K562 (cell line): Measurements from ENCODE around the gene ELMOD2. TPM values are rescaled to one million over a fixed set of nuclear protein-coding genes. Genes with fewer than 3 reads are reported as not detected.

Experiments
- BACH1 ChIP-seq: fragments of 200-800 bp; sonication (Bioruptor generic); IDR thresholded peaks from 2 replicates; pipeline ENCODE4 v1.6.1; 2016; ENCODE audit warnings: missing genetic modification characterization, missing compliant biosample characterization
- ETV6 ChIP-seq, 3 experiments: fragments of 150-350 bp in 1 of 3; sonication (generic) in 1 of 3; formaldehyde crosslinking in 1 of 3; IDR thresholded peaks; 2 replicates each; pipeline versions ENCODE4 v1.6.1 to v1.8.0; 2014 to 2022; ENCODE audit warnings: borderline replicate concordance in 2 of 3, low read depth in 2 of 3, antibody characterized with exemption in 1 of 3, low read length in 1 of 3, mild to moderate bottlenecking in 1 of 3, missing genetic modification reagents in 1 of 3
- IFI16 ChIP-seq: fragments of 250-450 bp; sonication (Bioruptor Pico); IDR thresholded peaks from 2 replicates; pipeline ENCODE4 v2.1.2; 2022; ENCODE audit warnings: mild to moderate bottlenecking, inconsistent platforms
- KAT8 ChIP-seq: fragments of 450-650 bp; IDR thresholded peaks from 2 replicates; pipeline ENCODE4 v1.6.1; 2016; ENCODE audit warnings: low read depth, mild to moderate bottlenecking
- NELFE ChIP-seq: IDR thresholded peaks from 2 replicates; pipeline ENCODE4 v1.6.1; 2011; ENCODE audit warnings: mild to moderate bottlenecking; ENCODE audit not compliant: insufficient read depth, insufficient read length
- PHF20 ChIP-seq: fragments of 450-650 bp; IDR thresholded peaks from 2 replicates; pipeline ENCODE4 v1.6.1; 2018; ENCODE audit not compliant: partially characterized antibody
- SMAD2 ChIP-seq: fragments of 150-350 bp; IDR thresholded peaks from 2 replicates; pipeline ENCODE4 v1.6.1; 2014; ENCODE audit warnings: low read depth, mild to moderate bottlenecking, low read length
- TBP ChIP-seq: optimal IDR thresholded peaks from 2 replicates; pipeline ENCODE3; 2011; ENCODE audit warnings: low read depth, low read length, improper control_type of control experiment
- ZNF707 ChIP-seq: fragments of 250-450 bp; sonication (Bioruptor Pico); conservative IDR thresholded peaks from 2 replicates; pipeline ENCODE4 v1.8.0; 2022; ENCODE audit warnings: inconsistent platforms, mild to moderate bottlenecking, moderate library complexity
- polyA plus RNA-seq, 8 experiments: library from polyadenylated mRNA; depleted of rRNA in 4 of 8; stranded (reverse) in 5 of 8; unstranded in 3 of 8; fragments of >200 nt; fragmentation: Nextera tagmentation in 2 of 8; fragmentation: Illumina TruSeq in 1 of 8; extraction: Ambion mirVana in 2 of 8; extraction: Trizol in 1 of 8; gene quantifications; 2 replicates each; pipeline versions ENCODE4 v1.2.1 to v1.2.3, GENCODE V29; 2011 to 2014; ENCODE audit warnings: inconsistent platforms in 1 of 8, missing spikeins in 1 of 8
- total RNA-seq, 7 experiments: library from RNA; depleted of rRNA in 6 of 7; stranded (reverse); fragments of >200 nt in 6 of 7; fragmentation: Illumina TruSeq in 2 of 7; extraction: Trizol in 2 of 7; gene quantifications; 2 replicates each; pipeline versions ENCODE4 v1.2.1 to v1.2.3, GENCODE V29; 2011 to 2021; ENCODE audit warnings: low replicate concordance in 1 of 7
- TF ChIP-seq, protein P1 (sequence below), 3 experiments: IDR thresholded peaks in 2 of 3; conservative IDR thresholded peaks in 1 of 3; 2 replicates each; pipeline ENCODE4 v1.5.1; 2011 to 2012; ENCODE audit warnings: low read length in 3 of 3, mild to moderate bottlenecking in 3 of 3, control low read depth in 2 of 3, improper control_type of control experiment in 1 of 3, inconsistent platforms in 1 of 3, low read depth in 1 of 3, mixed read lengths in 1 of 3, moderate library complexity in 1 of 3; ENCODE audit not compliant: insufficient read depth in 2 of 3
- TF ChIP-seq, protein P2 (sequence below): fragments of 200-800 bp; sonication (Bioruptor generic); IDR thresholded peaks from 2 replicates; pipeline ENCODE4 v1.6.1; 2017; ENCODE audit warnings: missing genetic modification characterization, missing compliant biosample characterization
- TF ChIP-seq, protein P3 (sequence below): fragments of 450-650 bp; IDR thresholded peaks from 2 replicates; pipeline ENCODE4 v1.6.1; 2016; ENCODE audit warnings: low read depth
- TF ChIP-seq, protein P4 (sequence below): IDR thresholded peaks from 2 replicates; pipeline ENCODE4 v1.6.1; 2011; ENCODE audit warnings: borderline replicate concordance, low read depth, mild to moderate bottlenecking, moderate library complexity, low read length; ENCODE audit not compliant: insufficient read depth, poor library complexity, severe bottlenecking

ELMOD2 gene
- total and polyA plus RNA-seq, 9 of the 15 experiments (the other 6 are each of a cell fraction or from before 2014, with no cell fraction given), result 11.0 to 23.3 (median 14.3) TPM

DNA sequence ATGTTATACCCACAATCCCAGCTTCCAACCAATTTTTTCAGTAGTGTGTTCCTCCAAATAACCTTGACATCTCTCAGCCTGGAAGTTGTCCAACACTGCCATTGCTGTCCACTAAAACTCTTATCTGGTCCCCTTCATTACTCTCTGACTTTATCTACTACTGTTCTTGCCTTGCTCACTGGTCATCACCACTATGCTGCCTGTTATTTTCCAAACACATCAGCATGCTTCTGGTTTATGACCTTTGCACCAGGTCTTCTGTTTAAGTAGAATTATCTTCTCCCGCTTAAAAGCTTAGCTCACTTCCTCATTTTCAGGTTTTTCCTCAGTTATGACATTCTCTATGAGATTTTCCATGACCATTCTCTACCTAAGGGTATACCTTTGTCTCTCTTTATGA lies 5.5 kb downstream of the ELMOD2 start (continued):
- TF ChIP-seq, protein P1, sequence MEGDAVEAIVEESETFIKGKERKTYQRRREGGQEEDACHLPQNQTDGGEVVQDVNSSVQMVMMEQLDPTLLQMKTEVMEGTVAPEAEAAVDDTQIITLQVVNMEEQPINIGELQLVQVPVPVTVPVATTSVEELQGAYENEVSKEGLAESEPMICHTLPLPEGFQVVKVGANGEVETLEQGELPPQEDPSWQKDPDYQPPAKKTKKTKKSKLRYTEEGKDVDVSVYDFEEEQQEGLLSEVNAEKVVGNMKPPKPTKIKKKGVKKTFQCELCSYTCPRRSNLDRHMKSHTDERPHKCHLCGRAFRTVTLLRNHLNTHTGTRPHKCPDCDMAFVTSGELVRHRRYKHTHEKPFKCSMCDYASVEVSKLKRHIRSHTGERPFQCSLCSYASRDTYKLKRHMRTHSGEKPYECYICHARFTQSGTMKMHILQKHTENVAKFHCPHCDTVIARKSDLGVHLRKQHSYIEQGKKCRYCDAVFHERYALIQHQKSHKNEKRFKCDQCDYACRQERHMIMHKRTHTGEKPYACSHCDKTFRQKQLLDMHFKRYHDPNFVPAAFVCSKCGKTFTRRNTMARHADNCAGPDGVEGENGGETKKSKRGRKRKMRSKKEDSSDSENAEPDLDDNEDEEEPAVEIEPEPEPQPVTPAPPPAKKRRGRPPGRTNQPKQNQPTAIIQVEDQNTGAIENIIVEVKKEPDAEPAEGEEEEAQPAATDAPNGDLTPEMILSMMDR (IDR thresholded peaks at IDR 0.05 in 2 of 3, conservative IDR thresholded peaks at IDR 0.05 in 1 of 3; ENCODE audit: insufficient read depth in 2 of 3, low read depth in 1 of 3, low read length in 3 of 3), result no peak
- TF ChIP-seq ZNF707 (no peak), IFI16 (no peak), BACH1 (no peak), PHF20 (no peak), SMAD2 (no peak), NELFE (no peak), ETV6 (IDR thresholded peaks at IDR 0.05; ENCODE audit: borderline replicate concordance in 1 of 2, low read depth in 2 of 2, low read length in 1 of 2) (no peak), ETV6 (CRISPR knock-in tag; IDR thresholded peaks at IDR 0.05; ENCODE audit: borderline replicate concordance) (no peak), KAT8 (no peak), TBP (no peak)
- TF ChIP-seq, protein P2, sequence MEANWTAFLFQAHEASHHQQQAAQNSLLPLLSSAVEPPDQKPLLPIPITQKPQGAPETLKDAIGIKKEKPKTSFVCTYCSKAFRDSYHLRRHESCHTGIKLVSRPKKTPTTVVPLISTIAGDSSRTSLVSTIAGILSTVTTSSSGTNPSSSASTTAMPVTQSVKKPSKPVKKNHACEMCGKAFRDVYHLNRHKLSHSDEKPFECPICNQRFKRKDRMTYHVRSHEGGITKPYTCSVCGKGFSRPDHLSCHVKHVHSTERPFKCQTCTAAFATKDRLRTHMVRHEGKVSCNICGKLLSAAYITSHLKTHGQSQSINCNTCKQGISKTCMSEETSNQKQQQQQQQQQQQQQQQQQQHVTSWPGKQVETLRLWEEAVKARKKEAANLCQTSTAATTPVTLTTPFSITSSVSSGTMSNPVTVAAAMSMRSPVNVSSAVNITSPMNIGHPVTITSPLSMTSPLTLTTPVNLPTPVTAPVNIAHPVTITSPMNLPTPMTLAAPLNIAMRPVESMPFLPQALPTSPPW (CRISPR knock-in tag), result no peak
- TF ChIP-seq, protein P3, sequence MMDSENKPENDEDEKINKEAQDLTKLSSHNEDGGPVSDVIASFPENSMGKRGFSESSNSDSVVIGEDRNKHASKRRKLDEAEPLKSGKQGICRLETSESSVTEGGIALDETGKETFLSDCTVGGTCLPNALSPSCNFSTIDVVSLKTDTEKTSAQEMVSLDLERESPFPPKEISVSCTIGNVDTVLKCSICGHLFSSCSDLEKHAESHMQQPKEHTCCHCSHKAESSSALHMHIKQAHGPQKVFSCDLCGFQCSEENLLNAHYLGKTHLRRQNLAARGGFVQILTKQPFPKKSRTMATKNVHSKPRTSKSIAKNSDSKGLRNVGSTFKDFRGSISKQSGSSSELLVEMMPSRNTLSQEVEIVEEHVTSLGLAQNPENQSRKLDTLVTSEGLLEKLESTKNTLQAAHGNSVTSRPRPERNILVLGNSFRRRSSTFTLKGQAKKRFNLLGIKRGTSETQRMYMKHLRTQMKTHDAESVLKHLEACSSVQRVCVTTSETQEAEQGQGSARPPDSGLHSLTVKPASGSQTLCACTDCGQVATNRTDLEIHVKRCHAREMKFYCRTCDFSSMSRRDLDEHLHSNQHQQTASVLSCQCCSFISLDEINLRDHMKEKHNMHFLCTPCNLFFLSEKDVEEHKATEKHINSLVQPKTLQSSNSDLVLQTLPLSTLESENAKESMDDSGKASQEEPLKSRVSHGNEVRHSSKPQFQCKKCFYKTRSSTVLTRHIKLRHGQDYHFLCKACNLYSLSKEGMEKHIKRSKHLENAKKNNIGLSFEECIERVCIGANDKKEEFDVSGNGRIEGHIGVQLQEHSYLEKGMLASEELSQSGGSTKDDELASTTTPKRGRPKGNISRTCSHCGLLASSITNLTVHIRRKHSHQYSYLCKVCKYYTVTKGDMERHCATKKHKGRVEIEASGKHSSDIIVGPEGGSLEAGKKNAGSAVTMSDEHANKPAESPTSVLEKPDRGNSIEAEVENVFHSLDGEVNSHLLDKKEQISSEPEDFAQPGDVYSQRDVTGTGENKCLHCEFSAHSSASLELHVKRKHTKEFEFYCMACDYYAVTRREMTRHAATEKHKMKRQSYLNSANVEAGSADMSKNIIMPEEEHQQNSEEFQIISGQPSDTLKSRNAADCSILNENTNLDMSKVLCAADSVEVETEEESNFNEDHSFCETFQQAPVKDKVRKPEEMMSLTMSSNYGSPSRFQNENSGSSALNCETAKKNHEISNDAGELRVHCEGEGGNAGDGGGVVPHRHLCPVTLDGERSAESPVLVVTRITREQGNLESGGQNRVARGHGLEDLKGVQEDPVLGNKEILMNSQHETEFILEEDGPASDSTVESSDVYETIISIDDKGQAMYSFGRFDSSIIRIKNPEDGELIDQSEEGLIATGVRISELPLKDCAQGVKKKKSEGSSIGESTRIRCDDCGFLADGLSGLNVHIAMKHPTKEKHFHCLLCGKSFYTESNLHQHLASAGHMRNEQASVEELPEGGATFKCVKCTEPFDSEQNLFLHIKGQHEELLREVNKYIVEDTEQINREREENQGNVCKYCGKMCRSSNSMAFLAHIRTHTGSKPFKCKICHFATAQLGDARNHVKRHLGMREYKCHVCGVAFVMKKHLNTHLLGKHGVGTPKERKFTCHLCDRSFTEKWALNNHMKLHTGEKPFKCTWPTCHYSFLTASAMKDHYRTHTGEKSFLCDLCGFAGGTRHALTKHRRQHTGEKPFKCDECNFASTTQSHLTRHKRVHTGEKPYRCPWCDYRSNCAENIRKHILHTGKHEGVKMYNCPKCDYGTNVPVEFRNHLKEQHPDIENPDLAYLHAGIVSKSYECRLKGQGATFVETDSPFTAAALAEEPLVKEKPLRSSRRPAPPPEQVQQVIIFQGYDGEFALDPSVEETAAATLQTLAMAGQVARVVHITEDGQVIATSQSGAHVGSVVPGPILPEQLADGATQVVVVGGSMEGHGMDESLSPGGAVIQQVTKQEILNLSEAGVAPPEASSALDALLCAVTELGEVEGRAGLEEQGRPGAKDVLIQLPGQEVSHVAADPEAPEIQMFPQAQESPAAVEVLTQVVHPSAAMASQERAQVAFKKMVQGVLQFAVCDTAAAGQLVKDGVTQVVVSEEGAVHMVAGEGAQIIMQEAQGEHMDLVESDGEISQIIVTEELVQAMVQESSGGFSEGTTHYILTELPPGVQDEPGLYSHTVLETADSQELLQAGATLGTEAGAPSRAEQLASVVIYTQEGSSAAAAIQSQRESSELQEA, result no peak
- TF ChIP-seq, protein P4, sequence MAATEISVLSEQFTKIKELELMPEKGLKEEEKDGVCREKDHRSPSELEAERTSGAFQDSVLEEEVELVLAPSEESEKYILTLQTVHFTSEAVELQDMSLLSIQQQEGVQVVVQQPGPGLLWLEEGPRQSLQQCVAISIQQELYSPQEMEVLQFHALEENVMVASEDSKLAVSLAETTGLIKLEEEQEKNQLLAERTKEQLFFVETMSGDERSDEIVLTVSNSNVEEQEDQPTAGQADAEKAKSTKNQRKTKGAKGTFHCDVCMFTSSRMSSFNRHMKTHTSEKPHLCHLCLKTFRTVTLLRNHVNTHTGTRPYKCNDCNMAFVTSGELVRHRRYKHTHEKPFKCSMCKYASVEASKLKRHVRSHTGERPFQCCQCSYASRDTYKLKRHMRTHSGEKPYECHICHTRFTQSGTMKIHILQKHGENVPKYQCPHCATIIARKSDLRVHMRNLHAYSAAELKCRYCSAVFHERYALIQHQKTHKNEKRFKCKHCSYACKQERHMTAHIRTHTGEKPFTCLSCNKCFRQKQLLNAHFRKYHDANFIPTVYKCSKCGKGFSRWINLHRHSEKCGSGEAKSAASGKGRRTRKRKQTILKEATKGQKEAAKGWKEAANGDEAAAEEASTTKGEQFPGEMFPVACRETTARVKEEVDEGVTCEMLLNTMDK, result no peak
